Nephron (organoid): ENCODE measurements around the gene NEK11.

Source experiments
- H3K27ac Mint-ChIP-seq, 3 experiments: 2 replicates each; pipeline ENCODE4 v1.8.0; 2020; ENCODE audit warnings: mixed read lengths in 3 of 3, mild to moderate bottlenecking in 2 of 3, moderate library complexity in 1 of 3
- H3K27me3 Mint-ChIP-seq: 2 replicates; pipeline ENCODE4 v1.8.0; 2021; ENCODE audit warnings: low read depth, mild to moderate bottlenecking, moderate library complexity, mixed read lengths
- H3K36me3 Mint-ChIP-seq: 2 replicates; pipeline ENCODE4 v1.8.0; 2020; ENCODE audit warnings: low read depth, mixed read lengths
- H3K4me1 Mint-ChIP-seq: 2 replicates; pipeline ENCODE4 v1.8.0; 2020; ENCODE audit warnings: mixed read lengths
- H3K4me3 Mint-ChIP-seq, 3 experiments: 2 replicates each; pipeline ENCODE4 v1.8.0; 2020; ENCODE audit warnings: mild to moderate bottlenecking in 3 of 3, mixed read lengths in 3 of 3, moderate library complexity in 2 of 3
- H3K9me3 Mint-ChIP-seq: 2 replicates; pipeline ENCODE4 v1.8.0; 2020; ENCODE audit warnings: mixed read lengths
- TF ChIP-seq, protein P1 (sequence below), 3 experiments: fragments of 200-600 bp; sonication (generic); IDR thresholded peaks; one replicate each; pipeline ENCODE4 v1.5.0; 2021; ENCODE audit warnings: antibody characterized with exemption in 3 of 3; ENCODE audit not compliant: unreplicated experiment in 3 of 3

NEK11 gene

DNA sequence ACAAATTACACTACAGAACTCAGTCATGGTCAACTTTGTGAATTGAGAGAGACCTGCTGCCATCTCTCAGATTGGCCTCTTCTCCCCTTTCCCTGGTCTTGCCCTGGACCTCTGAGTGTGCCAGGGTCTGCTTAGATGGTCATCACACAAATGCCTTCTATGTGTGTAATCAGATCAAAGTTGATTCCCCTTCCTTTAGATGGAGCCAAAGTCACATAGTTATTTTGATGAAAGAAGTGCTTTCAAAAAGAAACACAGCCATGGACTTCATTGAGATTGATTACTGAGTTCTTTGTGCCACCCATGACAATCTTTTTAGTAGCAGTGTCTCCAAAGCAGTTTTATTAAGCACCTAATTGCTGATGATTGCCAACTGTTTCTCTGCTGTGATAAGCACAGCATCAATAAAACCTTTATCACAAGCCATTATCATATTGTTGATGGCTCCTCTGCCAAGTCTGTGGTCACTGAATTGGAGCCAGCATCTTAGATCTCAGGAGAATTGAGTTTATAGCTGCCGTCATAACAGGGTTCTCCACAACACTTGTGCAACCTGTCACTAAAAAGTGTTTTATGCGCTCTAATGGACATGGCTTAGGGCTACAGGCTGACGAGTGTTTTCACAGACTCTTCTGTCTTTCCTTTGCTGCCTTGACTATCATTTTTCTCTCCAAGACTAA lies 205.2 kb downstream of the NEK11 start:
- no peaks in the 10 kb centered on the region for H3K36me3 Mint-ChIP-seq
- H3K4me3 Mint-ChIP-seq = no peak overlapping the region
- H3K27ac Mint-ChIP-seq = no peak overlapping the region
- peaks cover 20% of the 10 kb centered on the region for H3K4me1 Mint-ChIP-seq
- no peaks in the 10 kb centered on the region for H3K27me3 Mint-ChIP-seq
- TF ChIP-seq, protein P1, sequence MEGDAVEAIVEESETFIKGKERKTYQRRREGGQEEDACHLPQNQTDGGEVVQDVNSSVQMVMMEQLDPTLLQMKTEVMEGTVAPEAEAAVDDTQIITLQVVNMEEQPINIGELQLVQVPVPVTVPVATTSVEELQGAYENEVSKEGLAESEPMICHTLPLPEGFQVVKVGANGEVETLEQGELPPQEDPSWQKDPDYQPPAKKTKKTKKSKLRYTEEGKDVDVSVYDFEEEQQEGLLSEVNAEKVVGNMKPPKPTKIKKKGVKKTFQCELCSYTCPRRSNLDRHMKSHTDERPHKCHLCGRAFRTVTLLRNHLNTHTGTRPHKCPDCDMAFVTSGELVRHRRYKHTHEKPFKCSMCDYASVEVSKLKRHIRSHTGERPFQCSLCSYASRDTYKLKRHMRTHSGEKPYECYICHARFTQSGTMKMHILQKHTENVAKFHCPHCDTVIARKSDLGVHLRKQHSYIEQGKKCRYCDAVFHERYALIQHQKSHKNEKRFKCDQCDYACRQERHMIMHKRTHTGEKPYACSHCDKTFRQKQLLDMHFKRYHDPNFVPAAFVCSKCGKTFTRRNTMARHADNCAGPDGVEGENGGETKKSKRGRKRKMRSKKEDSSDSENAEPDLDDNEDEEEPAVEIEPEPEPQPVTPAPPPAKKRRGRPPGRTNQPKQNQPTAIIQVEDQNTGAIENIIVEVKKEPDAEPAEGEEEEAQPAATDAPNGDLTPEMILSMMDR (IDR thresholded peaks at IDR 0.05; ENCODE audit: unreplicated experiment in 3 of 3) = no peak
- H3K9me3 Mint-ChIP-seq = no peaks in the 10 kb centered on the region

GRCh38 chr3:131232711-131233267 lies 206.1 kb downstream of the NEK11 start:
- H3K4me1 Mint-ChIP-seq = peaks cover 20% of the 10 kb centered on the region
- no peaks in the 10 kb centered on the region for H3K27me3 Mint-ChIP-seq
- H3K4me3 Mint-ChIP-seq = no peak overlapping the region
- no peaks in the 10 kb centered on the region for H3K36me3 Mint-ChIP-seq
- TF ChIP-seq, protein P1 (IDR thresholded peaks at IDR 0.05; ENCODE audit: unreplicated experiment in 3 of 3) = no peak
- no peak overlapping the region for H3K27ac Mint-ChIP-seq
- H3K9me3 Mint-ChIP-seq = no peaks in the 10 kb centered on the region

GRCh38 chr3:131233900-131234668 lies 207.4 kb downstream of the NEK11 start:
- Mint-ChIP-seq H3K27me3 (no peaks in the 10 kb centered on the region), H3K9me3 (no peaks in the 10 kb centered on the region), H3K36me3 (no peaks in the 10 kb centered on the region)

DNA sequence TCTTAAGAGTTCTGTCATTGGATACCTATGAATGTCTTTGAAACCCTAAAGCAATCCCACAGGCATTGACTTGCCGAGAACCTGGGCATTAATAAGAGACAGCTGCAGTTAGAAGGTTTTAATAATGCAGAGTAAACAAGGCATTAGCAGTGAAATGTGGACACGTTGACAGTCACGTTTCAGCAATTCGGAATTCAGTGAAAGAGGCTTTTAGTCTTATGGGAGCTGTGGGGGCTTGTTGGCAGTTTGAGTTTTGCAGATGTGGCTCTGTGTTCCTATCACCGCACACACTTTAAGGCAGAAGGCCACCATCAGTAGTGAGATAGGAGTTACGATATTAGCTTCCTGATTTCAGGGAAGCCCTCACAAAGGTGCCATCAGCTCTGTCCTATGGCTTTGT lies 209.7 kb downstream of the NEK11 start:
- H3K27ac Mint-ChIP-seq = no peak overlapping the region
- peaks cover 20% of the 10 kb centered on the region for H3K4me1 Mint-ChIP-seq
- TF ChIP-seq, protein P1 (IDR thresholded peaks at IDR 0.05; ENCODE audit: unreplicated experiment in 3 of 3) = no peak
- H3K27me3 Mint-ChIP-seq = no peaks in the 10 kb centered on the region
- H3K36me3 Mint-ChIP-seq = no peaks in the 10 kb centered on the region
- H3K9me3 Mint-ChIP-seq = no peaks in the 10 kb centered on the region
- H3K4me3 Mint-ChIP-seq = no peak overlapping the region

More at GRCh38 chr3:131233900-131234668, 207.4 kb downstream of the NEK11 start:
- H3K4me3 Mint-ChIP-seq = no peak overlapping the region
- H3K4me1 Mint-ChIP-seq = peaks cover 20% of the 10 kb centered on the region
- TF ChIP-seq, protein P1 (IDR thresholded peaks at IDR 0.05; ENCODE audit: unreplicated experiment in 3 of 3) = no peak
- peak overlapping the region in 1 of 3 experiments; percentile 7 for H3K27ac Mint-ChIP-seq

DNA sequence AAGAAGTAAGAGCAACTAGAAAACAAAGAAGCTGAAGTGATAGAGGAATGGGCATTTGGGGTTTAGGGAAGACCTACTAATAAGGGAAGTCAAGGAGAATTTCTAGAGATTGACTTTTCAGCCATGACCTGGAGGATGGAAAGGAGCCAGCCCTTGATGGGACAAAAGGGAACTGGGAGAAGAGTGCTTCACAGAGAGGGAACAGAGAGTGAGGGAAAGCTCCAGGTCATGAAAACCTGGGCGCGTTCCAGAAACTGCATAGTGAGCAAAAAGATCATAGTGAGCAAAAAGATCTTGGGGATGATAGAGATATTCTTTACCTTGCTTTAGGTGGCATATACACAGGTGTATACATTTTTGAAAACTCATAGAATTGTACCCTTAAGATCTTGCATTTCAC lies 211.8 kb downstream of the NEK11 start:
- Mint-ChIP-seq H3K4me3 (no peak overlapping the region), H3K36me3 (no peaks in the 10 kb centered on the region), H3K9me3 (no peaks in the 10 kb centered on the region), H3K4me1 (peaks cover 14% of the 10 kb centered on the region), H3K27me3 (no peaks in the 10 kb centered on the region), H3K27ac (no peak overlapping the region)
- TF ChIP-seq, protein P1 (IDR thresholded peaks at IDR 0.05; ENCODE audit: unreplicated experiment in 3 of 3) = no peak
